ENCODE results near the gene BRPF1. TPM values are rescaled to one million over a fixed set of nuclear protein-coding genes. Genes with fewer than 3 reads are reported as not detected.

BRPF1 gene
- total RNA-seq, 1 donor from 2014 or later: 21.3 TPM

GRCh38 chr3:9715764-9716437, 15.6 kb upstream of the BRPF1 start:
- H3K36me3 ChIP-seq (ENCODE audit: control insufficient read depth, insufficient read depth, low read length): no peaks in the 10 kb centered on the region
- H3K27me3 ChIP-seq (ENCODE audit: control insufficient read depth, insufficient read depth, low read length): peaks cover 6% of the 10 kb centered on the region
- TF ChIP-seq CTCF (IDR thresholded peaks at IDR 0.05; ENCODE audit: insufficient read depth, low read length, poor library complexity, severe bottlenecking): peak; percentile 75
- DNase-seq (ENCODE audit: low read depth): peak; percentile 38
- H3K4me3 ChIP-seq (ENCODE audit: low read depth, low read length): no peak overlapping the region

- DNase-seq (ENCODE audit: low read depth): no peak
- no peak for TF ChIP-seq CTCF (IDR thresholded peaks at IDR 0.05; ENCODE audit: insufficient read depth, low read length, poor library complexity, severe bottlenecking)
- no peak overlapping the region for H3K4me3 ChIP-seq (ENCODE audit: low read depth, low read length)
- no peaks in the 10 kb centered on the region for H3K36me3 ChIP-seq (ENCODE audit: control insufficient read depth, insufficient read depth, low read length)
- H3K27me3 ChIP-seq (ENCODE audit: control insufficient read depth, insufficient read depth, low read length): peaks cover 8% of the 10 kb centered on the region
Observed at GRCh38 chr3:9716801-9717555, 14.6 kb upstream of the BRPF1 start.

GRCh38 chr3:9717563-9717962, 14.0 kb upstream of the BRPF1 start:
- no peaks in the 10 kb centered on the region for H3K36me3 ChIP-seq (ENCODE audit: control insufficient read depth, insufficient read depth, low read length)
- peaks cover 8% of the 10 kb centered on the region for H3K27me3 ChIP-seq (ENCODE audit: control insufficient read depth, insufficient read depth, low read length)
- no peak for DNase-seq (ENCODE audit: low read depth)
- no peak for TF ChIP-seq CTCF (IDR thresholded peaks at IDR 0.05; ENCODE audit: insufficient read depth, low read length, poor library complexity, severe bottlenecking)
- H3K4me3 ChIP-seq (ENCODE audit: low read depth, low read length): no peak overlapping the region

- H3K27me3 ChIP-seq (ENCODE audit: control insufficient read depth, insufficient read depth, low read length): peaks cover 8% of the 10 kb centered on the region
- no peak for DNase-seq (ENCODE audit: low read depth)
- no peak for TF ChIP-seq CTCF (IDR thresholded peaks at IDR 0.05; ENCODE audit: insufficient read depth, low read length, poor library complexity, severe bottlenecking)
- no peaks in the 10 kb centered on the region for H3K36me3 ChIP-seq (ENCODE audit: control insufficient read depth, insufficient read depth, low read length)
- no peak overlapping the region for H3K4me3 ChIP-seq (ENCODE audit: low read depth, low read length)
Observed at GRCh38 chr3:9718118-9718517, 13.4 kb upstream of the BRPF1 start.

GRCh38 chr3:9721015-9721699, 10.4 kb upstream of the BRPF1 start:
- Histone ChIP-seq H3K36me3 (ENCODE audit: control insufficient read depth, insufficient read depth, low read length) (no peaks in the 10 kb centered on the region), H3K4me3 (ENCODE audit: low read depth, low read length) (no peak overlapping the region), H3K27me3 (ENCODE audit: control insufficient read depth, insufficient read depth, low read length) (peaks cover 9% of the 10 kb centered on the region)
- no peak for TF ChIP-seq CTCF (IDR thresholded peaks at IDR 0.05; ENCODE audit: insufficient read depth, low read length, poor library complexity, severe bottlenecking)
- no peak for DNase-seq (ENCODE audit: low read depth)
